C4-2B (cell line): ENCODE measurements around the gene NFE2L2.
"Not testable (repeated sequence)": the region's sequence is repeated elsewhere in the genome, so short reads cannot be mapped to it uniquely, and the experiment has no call there.

Source experiments
- H3K27ac ChIP-seq: fragments of 450-650 bp; 2 replicates; pipeline ENCODE4 v1.5.1; 2017
- ZFX ChIP-seq: fragments of 450-650 bp; IDR thresholded peaks from 2 replicates; pipeline ENCODE4 v1.6.1; 2017
- TF ChIP-seq, protein P1 (sequence below): fragments of 450-650 bp; conservative IDR thresholded peaks from 2 replicates; pipeline ENCODE4 v1.5.1; 2017; ENCODE audit warnings: mild to moderate bottlenecking

NFE2L2 gene

DNA sequence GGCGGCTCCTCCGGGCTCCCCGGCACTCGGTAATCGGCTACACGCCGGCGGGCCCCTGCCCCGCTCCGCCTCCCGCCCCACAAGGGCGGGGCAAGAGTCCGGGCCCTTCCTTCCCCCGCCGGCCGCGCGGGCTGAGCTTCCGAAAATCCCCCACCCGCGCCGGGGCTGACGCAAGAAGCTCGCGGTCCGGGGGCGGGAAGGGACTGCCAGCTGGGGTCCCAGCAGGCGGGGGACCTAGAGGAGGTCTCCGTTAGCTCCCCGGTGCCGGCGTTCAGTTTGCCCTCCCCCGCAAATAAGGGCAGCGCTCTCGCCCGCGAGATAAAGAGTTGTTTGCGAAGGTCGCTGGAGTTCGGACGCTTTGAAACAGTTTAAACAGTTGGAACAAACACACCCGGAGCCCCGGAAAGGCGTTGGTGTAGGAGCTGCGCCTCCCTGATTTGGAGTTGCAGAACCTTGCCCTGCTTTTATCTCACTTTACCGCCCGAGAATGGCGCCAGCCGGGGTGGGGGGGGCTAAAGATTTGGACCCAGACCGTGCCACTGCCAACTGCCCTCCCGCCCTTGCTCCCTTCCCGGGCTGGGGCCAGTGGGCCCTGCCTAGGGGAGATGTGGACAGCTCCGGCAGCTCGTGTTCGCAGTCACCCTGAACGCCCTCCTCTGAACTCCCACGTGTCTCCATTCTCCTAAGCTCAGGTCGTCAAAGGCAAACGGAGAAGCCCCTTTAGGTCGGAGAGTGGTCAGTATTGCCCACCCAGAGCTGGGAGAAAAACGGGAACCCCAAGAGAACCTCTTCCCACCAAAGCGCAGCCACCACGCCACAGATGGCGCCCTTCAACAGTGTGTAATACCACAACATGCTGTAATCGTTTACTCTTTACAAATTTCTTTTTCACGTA is at the start of gene NFE2L2:
TSS of gene NFE2L2 (minus strand) at position 35 of the 895 bp plus-strand sequence. CDS start 151 bp downstream, outside the sequence.
- H3K27ac ChIP-seq = peak within 1 kb of the TSS; percentile 98
- no peak for TF ChIP-seq ZFX
- TF ChIP-seq, protein P1, sequence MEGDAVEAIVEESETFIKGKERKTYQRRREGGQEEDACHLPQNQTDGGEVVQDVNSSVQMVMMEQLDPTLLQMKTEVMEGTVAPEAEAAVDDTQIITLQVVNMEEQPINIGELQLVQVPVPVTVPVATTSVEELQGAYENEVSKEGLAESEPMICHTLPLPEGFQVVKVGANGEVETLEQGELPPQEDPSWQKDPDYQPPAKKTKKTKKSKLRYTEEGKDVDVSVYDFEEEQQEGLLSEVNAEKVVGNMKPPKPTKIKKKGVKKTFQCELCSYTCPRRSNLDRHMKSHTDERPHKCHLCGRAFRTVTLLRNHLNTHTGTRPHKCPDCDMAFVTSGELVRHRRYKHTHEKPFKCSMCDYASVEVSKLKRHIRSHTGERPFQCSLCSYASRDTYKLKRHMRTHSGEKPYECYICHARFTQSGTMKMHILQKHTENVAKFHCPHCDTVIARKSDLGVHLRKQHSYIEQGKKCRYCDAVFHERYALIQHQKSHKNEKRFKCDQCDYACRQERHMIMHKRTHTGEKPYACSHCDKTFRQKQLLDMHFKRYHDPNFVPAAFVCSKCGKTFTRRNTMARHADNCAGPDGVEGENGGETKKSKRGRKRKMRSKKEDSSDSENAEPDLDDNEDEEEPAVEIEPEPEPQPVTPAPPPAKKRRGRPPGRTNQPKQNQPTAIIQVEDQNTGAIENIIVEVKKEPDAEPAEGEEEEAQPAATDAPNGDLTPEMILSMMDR = peak; percentile 47

DNA sequence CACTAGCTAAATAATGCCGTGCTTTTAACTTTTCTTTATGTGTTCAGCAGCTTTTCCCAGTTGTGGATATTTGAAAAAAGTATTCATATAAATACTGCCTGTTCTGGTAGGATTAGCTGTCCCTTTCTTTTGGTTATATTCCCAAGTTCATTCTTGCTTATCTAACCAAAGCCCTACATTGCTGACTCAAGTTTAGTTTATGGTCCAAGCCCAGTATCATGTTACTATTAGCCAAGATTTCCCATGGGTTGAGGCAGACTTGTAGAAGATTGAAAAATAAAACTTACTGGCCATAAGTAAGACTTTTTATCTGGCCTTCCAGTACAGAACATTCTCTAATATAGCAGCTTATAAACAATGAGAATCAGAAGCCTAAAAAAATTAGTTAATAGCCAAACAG is 49.7 kb upstream of the NFE2L2 start:
- TF ChIP-seq, protein P1 = no peak
- no peak for TF ChIP-seq ZFX
- H3K27ac ChIP-seq = no peak overlapping the region

DNA sequence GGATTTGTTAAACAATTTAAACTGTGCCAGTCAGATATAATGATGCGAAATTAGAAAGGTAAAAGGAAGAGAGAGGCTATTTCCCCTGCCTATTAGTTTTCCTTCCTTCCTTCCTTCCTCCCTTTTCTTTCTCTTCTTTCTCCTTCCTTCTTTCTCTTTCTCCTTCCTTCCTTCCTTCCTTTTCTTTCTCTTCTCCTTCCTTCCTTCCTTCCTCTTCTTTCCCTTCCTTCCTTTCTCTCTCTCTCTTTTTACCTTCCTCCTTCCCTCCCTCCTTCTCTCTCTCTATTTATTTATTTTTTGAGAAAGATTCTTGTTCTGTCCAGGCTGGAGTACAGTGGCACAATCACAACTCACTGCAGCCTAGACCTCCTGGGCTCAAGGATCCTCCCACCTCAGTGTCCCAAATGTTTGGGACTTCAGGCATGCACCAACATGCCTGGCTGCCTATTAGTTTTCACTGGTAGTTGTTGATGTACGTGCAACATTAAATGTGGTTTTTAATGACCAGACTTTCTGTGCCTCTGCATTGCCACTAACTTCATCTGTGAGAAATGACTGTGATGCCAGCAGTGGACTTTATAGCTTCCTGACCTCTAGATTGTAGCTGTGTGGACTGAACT is 48.7 kb upstream of the NFE2L2 start:
- no peak overlapping the region for H3K27ac ChIP-seq
- TF ChIP-seq, protein P1 = no peak
- no peak for TF ChIP-seq ZFX

DNA sequence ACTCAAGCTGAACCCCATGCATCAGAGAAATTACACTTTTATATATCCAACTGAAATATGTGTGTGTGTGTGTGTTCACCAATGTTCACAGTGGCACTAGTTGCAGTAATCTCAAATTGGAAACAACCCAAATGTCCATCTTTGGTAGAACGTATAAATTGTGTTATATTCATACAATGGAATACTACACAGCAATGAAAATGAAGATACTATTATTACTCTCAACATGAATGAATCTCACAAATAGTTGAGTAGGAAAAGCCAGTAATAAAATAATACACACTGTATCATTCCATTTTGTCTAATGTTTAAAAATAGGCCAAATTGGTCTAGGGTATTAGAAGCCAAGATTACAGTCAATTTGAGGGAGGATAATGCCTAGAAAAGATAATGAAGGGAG is 48.0 kb upstream of the NFE2L2 start:
- no peak for TF ChIP-seq ZFX
- TF ChIP-seq, protein P1 = no peak
- no peak overlapping the region for H3K27ac ChIP-seq

DNA sequence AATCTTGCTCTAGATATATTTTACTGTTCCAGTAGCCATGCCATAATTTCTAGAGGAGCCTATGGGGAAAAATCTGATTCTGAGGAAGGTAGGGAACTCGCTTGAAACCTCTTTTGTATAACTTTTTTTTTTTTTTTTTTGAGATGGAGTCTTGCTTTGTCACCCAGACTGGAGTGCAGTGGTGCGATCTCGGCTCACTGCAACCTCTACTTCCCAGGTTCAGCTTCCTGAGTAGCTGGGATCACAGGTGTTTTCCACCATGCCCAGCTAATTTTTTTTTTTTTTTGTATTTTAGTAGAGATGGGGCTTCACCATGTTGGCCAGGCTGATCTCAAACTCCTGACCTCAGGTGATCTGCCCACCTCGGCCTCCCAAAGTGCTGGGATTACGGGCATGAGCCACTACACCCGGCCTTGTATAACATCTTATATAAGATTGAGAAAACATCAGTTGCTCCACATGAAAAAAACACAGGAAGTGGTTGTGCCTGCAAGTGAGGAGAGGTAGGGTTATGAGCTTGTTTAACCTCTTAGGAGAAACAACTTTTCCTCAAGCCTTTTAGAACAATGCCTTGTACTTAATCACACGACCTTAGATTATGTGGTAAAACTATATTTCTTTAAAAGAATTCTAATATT is 45.3 kb upstream of the NFE2L2 start:
- not testable (repeated sequence) for H3K27ac ChIP-seq

DNA sequence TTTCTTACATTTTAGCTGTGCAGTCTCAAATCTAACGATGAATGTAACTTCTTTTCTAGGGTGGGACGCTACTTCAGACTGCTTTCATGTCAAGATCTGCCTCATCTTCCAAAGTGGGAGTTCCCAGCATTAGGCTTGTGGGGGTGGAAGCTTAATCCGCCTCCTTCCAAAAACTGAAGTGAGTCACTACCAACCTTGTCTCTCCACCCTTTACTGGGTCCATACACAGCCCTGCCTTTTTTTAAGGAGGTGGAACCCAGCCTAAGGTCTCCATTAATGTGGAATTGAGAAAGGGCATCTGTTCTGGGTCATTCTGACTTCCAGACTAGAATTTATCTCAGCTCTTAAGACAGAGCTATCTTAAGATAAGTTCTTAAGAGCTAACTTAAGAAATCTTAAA is 42.0 kb upstream of the NFE2L2 start:
- TF ChIP-seq, protein P1 = no peak
- TF ChIP-seq ZFX = no peak
- H3K27ac ChIP-seq = no peak overlapping the region

DNA sequence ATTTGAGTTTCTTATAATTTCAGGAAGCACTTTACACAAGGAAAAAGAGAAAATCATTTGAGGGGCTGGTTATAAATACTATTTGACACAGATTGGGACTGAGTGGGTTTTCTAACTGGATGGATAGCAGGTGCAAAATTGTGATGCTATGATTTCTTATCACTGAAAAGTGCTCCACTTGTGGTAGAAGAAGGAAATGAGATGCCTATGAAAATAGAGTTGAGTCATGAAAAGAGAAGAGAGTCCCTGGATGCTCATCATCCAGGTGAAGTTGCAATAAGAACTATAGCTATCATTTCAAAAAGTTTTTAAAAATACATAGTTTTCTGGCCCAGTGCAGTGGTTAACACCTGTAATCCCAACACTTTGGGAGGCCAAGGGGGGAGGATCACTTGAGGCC is 39.4 kb upstream of the NFE2L2 start:
- no peak for TF ChIP-seq ZFX
- TF ChIP-seq, protein P1 = no peak
- no peak overlapping the region for H3K27ac ChIP-seq
